ENCODE measurements around the gene CAV2. TPM values are rescaled to one million over a fixed set of nuclear protein-coding genes. Genes with fewer than 3 reads are reported as not detected.

CAV2 gene
- total RNA-seq, 1 experiment from 2014 or later, result 286 TPM

GRCh38 chr7:116557066-116557585, 57.6 kb downstream of the CAV2 start:
- no peak for DNase-seq (ENCODE audit: low spot score)
- TF ChIP-seq EZH2 (IDR thresholded peaks at IDR 0.05; ENCODE audit: borderline replicate concordance, low read depth, low read length, poor library complexity, severe bottlenecking) (no peak), CTCF (conservative IDR thresholded peaks at IDR 0.05; ENCODE audit: low read depth, low read length) (no peak)
- Histone ChIP-seq H3K27me3 (replicated peaks; ENCODE audit: insufficient read depth, low read depth, low read length, poor library complexity) (no peaks in the 10 kb centered on the region), H3K9me3 (ENCODE audit: low read depth, low read length, poor library complexity, severe bottlenecking) (no peaks in the 10 kb centered on the region), H3K27ac (ENCODE audit: low read depth, low read length, poor library complexity, severe bottlenecking) (peak overlapping the region; percentile 49), H3K4me1 (ENCODE audit: insufficient read depth, low read length, poor library complexity, severe bottlenecking) (peaks cover 93% of the 10 kb centered on the region), H3K36me3 (ENCODE audit: insufficient read depth, low read length, poor library complexity, severe bottlenecking) (peaks cover 89% of the 10 kb centered on the region), H3K4me3 (ENCODE audit: low read depth, low read length, poor library complexity, severe bottlenecking) (no peak overlapping the region)
- intact Hi-C loops (cut with micrococcal nuclease; ENCODE audit: unreplicated experiment), result no loop called here
- POLR2A ChIA-PET (ENCODE audit: low non-redundant PET), result interaction anchor here (0.5 kb wide), 1 partner anchor 1993 kb away, joined by 3 read pairs; no protein-coding TSS in a partner anchor
- CTCF ChIA-PET, result interaction anchor here (0.6 kb wide), 1 partner anchor 431 kb away, joined by 3 read pairs; no protein-coding TSS in a partner anchor
- no TSS peak for BruUV-seq (replicated peaks)

GRCh38 chr7:116557901-116558300, 58.4 kb downstream of the CAV2 start:
- CTCF ChIA-PET, result interaction anchor here (0.6 kb wide), 1 partner anchor 432 kb away, joined by 3 read pairs; no protein-coding TSS in a partner anchor
- H3K27me3 ChIP-seq (replicated peaks; ENCODE audit: insufficient read depth, low read depth, low read length, poor library complexity), result no peaks in the 10 kb centered on the region
- DNase-seq (ENCODE audit: low spot score), result peak; percentile 95
- POLR2A ChIA-PET (ENCODE audit: low non-redundant PET), result no interaction called here
- H3K9me3 ChIP-seq (ENCODE audit: low read depth, low read length, poor library complexity, severe bottlenecking), result no peaks in the 10 kb centered on the region
- peaks cover 87% of the 10 kb centered on the region for H3K4me1 ChIP-seq (ENCODE audit: insufficient read depth, low read length, poor library complexity, severe bottlenecking)
- TF ChIP-seq EZH2 (IDR thresholded peaks at IDR 0.05; ENCODE audit: borderline replicate concordance, low read depth, low read length, poor library complexity, severe bottlenecking), result no peak
- TF ChIP-seq CTCF (conservative IDR thresholded peaks at IDR 0.05; ENCODE audit: low read depth, low read length), result no peak
- H3K27ac ChIP-seq (ENCODE audit: low read depth, low read length, poor library complexity, severe bottlenecking), result peak overlapping the region; percentile 49
- BruUV-seq (replicated peaks), result no TSS peak
- peaks cover 82% of the 10 kb centered on the region for H3K36me3 ChIP-seq (ENCODE audit: insufficient read depth, low read length, poor library complexity, severe bottlenecking)
- H3K4me3 ChIP-seq (ENCODE audit: low read depth, low read length, poor library complexity, severe bottlenecking), result no peak overlapping the region
- intact Hi-C loops (cut with micrococcal nuclease; ENCODE audit: unreplicated experiment), result loop anchor here (2.0 kb wide), 1 partner anchor 29 kb away; no protein-coding TSS in a partner anchor

Other genes starting within 250 kb of the CAV2 start
- gene CAV1, start 25.3 kb downstream of the CAV2 start, total RNA-seq (2021), result 1,757 and 2,074 TPM in 2 replicates
- 5.7 and 6.8 TPM in 2 replicates for gene MET, start 172.5 kb downstream of the CAV2 start, total RNA-seq (2021)